PC-3 (cell line): Measurements from ENCODE around the gene MIF4GD. TPM values are rescaled to one million over a fixed set of nuclear protein-coding genes. Genes with fewer than 3 reads are reported as not detected.
"Not testable (repeated sequence)": the region's sequence is repeated elsewhere in the genome, so short reads cannot be mapped to it uniquely, and the experiment has no call there.

Experiments used
- ATAC-seq: fragments of 200-7000 bp; cut with Tn5 transposase; 2 replicates; pipeline ENCODE4 v1.9.1; 2020; ENCODE audit warnings: mild to moderate bottlenecking, moderate library complexity
- BruUV-seq: library from RNA; stranded (reverse); fragments of 400-500 nt; replicated peaks from 2 replicates; lab custom pipeline; 2021; lab: Mats Ljungman, UMichigan
- CTCF ChIA-PET: fragments of 300-600 bp; sonication (Branson Sonifier 250); formaldehyde crosslinking; loops from one replicate; lab custom pipeline; 2022; ENCODE audit warnings: antibody characterized with exemption; lab: Charles Lee
- POLR2A ChIA-PET: fragments of 300-600 bp; sonication (Branson Sonifier 250); formaldehyde crosslinking; loops from one replicate; lab custom pipeline; 2022; ENCODE audit warnings: antibody characterized with exemption; ENCODE audit not compliant: unreplicated experiment; lab: Charles Lee
- DNase-seq: peaks from one replicate; pipeline ENCODE4 v3.0.0-alpha.2; 2015
- H2AFZ ChIP-seq: fragments of 300-600 bp; sonication (generic); 2 replicates; pipeline ENCODE4 v1.6.0; 2016; ENCODE audit warnings: antibody characterized with exemption, low read length
- H3F3A ChIP-seq: fragments of 300-600 bp; sonication (generic); one replicate; pipeline ENCODE4 v1.6.0; 2017; ENCODE audit warnings: antibody characterized with exemption, low read length, control low read depth, mild to moderate bottlenecking; ENCODE audit not compliant: unreplicated experiment
- H3K27ac ChIP-seq: fragments of 300-600 bp; sonication (generic); 2 replicates; pipeline ENCODE4 v1.5.1; 2016; ENCODE audit warnings: mild to moderate bottlenecking, low read length
- H3K27me3 ChIP-seq: fragments of 300-600 bp; sonication (generic); 2 replicates; pipeline ENCODE4 v1.6.1; 2016; ENCODE audit warnings: low read length, mixed read lengths
- H3K36me3 ChIP-seq: fragments of 300-600 bp; sonication (generic); 2 replicates; pipeline ENCODE4 v1.6.1; 2016; ENCODE audit warnings: low read depth, mixed run types, low read length, mixed read lengths
- H3K4me1 ChIP-seq: fragments of 300-600 bp; sonication (generic); 2 replicates; pipeline ENCODE4 v1.5.1; 2016; ENCODE audit warnings: low read length; ENCODE audit not compliant: insufficient read depth
- H3K4me2 ChIP-seq: fragments of 300-600 bp; sonication (generic); 2 replicates; pipeline ENCODE4 v1.6.0; 2016; ENCODE audit warnings: low read length
- H3K4me3 ChIP-seq: fragments of 300-600 bp; sonication (generic); 2 replicates; pipeline ENCODE4 v1.5.1; 2016; ENCODE audit warnings: mild to moderate bottlenecking, low read length, mixed read lengths
- H3K79me2 ChIP-seq: fragments of 300-600 bp; sonication (generic); 2 replicates; pipeline ENCODE4 v1.6.1; 2017; ENCODE audit warnings: low read length, mixed read lengths
- H3K9ac ChIP-seq: fragments of 300-600 bp; sonication (generic); 2 replicates; pipeline ENCODE4 v1.6.0; 2016; ENCODE audit warnings: mild to moderate bottlenecking, low read length
- H3K9me2 ChIP-seq: fragments of 300-600 bp; sonication (generic); replicated peaks from 2 replicates; pipeline ENCODE4 v1.6.1; 2016; ENCODE audit warnings: mixed run types, low read length, mixed read lengths
- H3K9me3 ChIP-seq: fragments of 300-600 bp; sonication (generic); 2 replicates; pipeline ENCODE4 v1.6.1; 2016; ENCODE audit warnings: low read length, mixed read lengths
- H4K20me1 ChIP-seq: fragments of 300-600 bp; sonication (generic); 2 replicates; pipeline ENCODE4 v1.6.1; 2016; ENCODE audit warnings: low read length, mixed read lengths
- EZH2 ChIP-seq: fragments of 300-600 bp; sonication (generic); IDR thresholded peaks from one replicate; pipeline ENCODE4 v1.6.1; 2017; ENCODE audit warnings: antibody characterized with exemption, mild to moderate bottlenecking, low read length; ENCODE audit not compliant: unreplicated experiment
- EZH2phosphoT487 ChIP-seq: fragments of 300-600 bp; sonication (generic); IDR thresholded peaks from 2 replicates; pipeline ENCODE4 v1.6.1; 2018; ENCODE audit warnings: mild to moderate bottlenecking, antibody characterized with exemption, low read length, borderline replicate concordance
- intact Hi-C: fragments of 100-400 bp; cut with micrococcal nuclease; formaldehyde crosslinking; loops from 2 replicates; pipeline ENCODE4 v1.9.0; 2023
- total RNA-seq: library from RNA; depleted of rRNA; stranded (reverse); fragments of >200 nt; gene quantifications from 2 replicates; pipeline ENCODE4 v1.2.3, GENCODE V29; 2014
- TF ChIP-seq, protein P1 (sequence below): fragments of 300-600 bp; sonication (generic); conservative IDR thresholded peaks from 2 replicates; pipeline ENCODE4 v1.5.1; 2017; ENCODE audit warnings: antibody characterized with exemption, low read depth, mild to moderate bottlenecking, low read length

MIF4GD gene
- total RNA-seq, 1 experiment from 2014 or later, result 42.3 TPM

DNA sequence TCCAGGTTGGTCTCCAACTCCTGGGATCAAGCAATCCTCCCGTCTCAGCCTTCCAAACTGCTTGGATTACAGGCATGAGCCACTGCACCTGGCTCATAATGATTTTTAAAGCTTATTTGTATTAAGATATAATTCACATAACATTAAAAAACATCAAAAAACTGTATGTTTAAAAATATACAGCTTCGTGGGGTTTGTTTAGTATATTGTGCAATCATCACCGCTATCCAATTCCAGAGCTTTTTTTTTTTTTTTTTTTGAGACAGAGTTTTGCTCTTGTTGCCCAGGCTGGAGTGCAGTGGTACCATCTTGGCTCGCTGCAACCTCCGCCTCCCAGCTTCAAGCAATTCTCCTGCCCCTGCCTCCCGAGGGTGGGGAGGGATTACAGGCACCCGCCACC is 29.2 kb upstream of the MIF4GD start:
- intact Hi-C loops, result no loop called here
- H3K4me2 ChIP-seq, result no peak overlapping the region
- H3K36me3 ChIP-seq, result no peaks in the 10 kb centered on the region
- H3K79me2 ChIP-seq, result no peaks in the 10 kb centered on the region
- H3K4me1 ChIP-seq, result no peaks in the 10 kb centered on the region
- no peak overlapping the region for H3K9ac ChIP-seq
- POLR2A ChIA-PET, result no interaction called here
- H4K20me1 ChIP-seq, result no peaks in the 10 kb centered on the region
- DNase-seq, result no peak
- H3K27me3 ChIP-seq, result no peaks in the 10 kb centered on the region
- H3F3A ChIP-seq, result no peaks in the 10 kb centered on the region
- H3K4me3 ChIP-seq, result no peak overlapping the region
- H2AFZ ChIP-seq, result no peak overlapping the region
- CTCF ChIA-PET, result interaction anchor here (0.5 kb wide), 1 partner anchor 29 kb away, joined by 4 read pairs; the partner anchor contains the start of gene MIF4GD
- H3K27ac ChIP-seq, result no peak overlapping the region
- ATAC-seq, result no peak
- TF ChIP-seq, protein P1, sequence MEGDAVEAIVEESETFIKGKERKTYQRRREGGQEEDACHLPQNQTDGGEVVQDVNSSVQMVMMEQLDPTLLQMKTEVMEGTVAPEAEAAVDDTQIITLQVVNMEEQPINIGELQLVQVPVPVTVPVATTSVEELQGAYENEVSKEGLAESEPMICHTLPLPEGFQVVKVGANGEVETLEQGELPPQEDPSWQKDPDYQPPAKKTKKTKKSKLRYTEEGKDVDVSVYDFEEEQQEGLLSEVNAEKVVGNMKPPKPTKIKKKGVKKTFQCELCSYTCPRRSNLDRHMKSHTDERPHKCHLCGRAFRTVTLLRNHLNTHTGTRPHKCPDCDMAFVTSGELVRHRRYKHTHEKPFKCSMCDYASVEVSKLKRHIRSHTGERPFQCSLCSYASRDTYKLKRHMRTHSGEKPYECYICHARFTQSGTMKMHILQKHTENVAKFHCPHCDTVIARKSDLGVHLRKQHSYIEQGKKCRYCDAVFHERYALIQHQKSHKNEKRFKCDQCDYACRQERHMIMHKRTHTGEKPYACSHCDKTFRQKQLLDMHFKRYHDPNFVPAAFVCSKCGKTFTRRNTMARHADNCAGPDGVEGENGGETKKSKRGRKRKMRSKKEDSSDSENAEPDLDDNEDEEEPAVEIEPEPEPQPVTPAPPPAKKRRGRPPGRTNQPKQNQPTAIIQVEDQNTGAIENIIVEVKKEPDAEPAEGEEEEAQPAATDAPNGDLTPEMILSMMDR, result no peak
- no peak for TF ChIP-seq EZH2phosphoT487
- TF ChIP-seq EZH2, result no peak
- H3K9me2 ChIP-seq, result no peaks in the 10 kb centered on the region
- no TSS peak for BruUV-seq
- H3K9me3 ChIP-seq, result no peaks in the 10 kb centered on the region

DNA sequence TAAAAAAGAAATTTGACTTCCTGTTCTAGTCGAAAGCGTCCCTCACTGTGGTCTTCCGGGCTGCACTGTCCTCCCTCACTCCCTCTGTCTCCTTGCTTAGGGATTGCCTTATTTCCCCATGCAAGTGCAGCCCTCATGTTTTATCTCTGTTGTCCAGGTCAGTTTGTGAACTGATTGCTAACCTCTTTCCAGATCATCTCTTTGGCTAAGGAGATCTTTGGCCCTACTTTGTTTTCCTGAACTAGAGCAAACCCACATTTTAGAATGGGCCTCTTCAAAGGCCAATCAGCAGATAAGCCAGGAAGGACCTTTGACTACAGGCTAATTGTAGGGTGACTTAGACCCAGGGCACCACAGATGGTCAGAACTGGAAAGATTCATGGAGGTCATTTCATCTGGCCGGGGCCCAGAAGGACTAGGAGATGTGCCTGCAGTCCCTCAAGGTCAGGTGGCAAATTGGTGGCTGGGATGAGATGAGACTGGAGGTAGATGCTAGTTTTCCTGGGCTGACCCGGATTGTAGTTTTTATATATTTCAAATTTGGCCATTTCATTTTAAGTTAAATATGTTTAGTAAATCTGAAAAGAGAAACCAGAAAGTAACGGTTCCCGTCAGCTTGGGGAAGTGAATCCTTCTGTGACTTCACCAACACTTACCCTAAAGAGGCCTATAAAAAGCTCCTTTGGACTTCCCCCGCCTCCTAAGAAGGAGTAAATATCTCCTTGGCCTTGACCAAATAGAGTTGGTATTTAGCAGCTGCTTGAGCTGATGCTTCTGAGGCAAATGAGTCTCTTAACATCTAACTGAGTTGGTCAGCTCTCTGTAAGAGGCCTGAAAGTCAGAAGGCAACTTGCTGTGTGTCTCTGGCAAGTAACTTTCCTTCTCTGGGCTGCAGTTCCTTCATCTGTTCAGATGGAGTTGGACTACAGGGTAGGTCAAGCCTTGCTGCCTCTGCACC is 24.4 kb upstream of the MIF4GD start:
- intact Hi-C loops, result no loop called here
- Histone ChIP-seq H3F3A (no peaks in the 10 kb centered on the region), H3K4me1 (no peaks in the 10 kb centered on the region), H3K9me3 (no peaks in the 10 kb centered on the region), H3K36me3 (no peaks in the 10 kb centered on the region), H3K9me2 (no peaks in the 10 kb centered on the region), H3K4me3 (no peak overlapping the region), H3K27ac (no peak overlapping the region), H3K9ac (no peak overlapping the region), H3K27me3 (no peaks in the 10 kb centered on the region), H2AFZ (no peak overlapping the region), H4K20me1 (no peaks in the 10 kb centered on the region), H3K4me2 (no peak overlapping the region), H3K79me2 (no peaks in the 10 kb centered on the region)
- POLR2A ChIA-PET, result no interaction called here
- no TSS peak for BruUV-seq
- TF ChIP-seq EZH2, result no peak
- TF ChIP-seq, protein P1, result no peak
- TF ChIP-seq EZH2phosphoT487, result no peak
- CTCF ChIA-PET, result no interaction called here
- DNase-seq, result no peak
- no peak for ATAC-seq

DNA sequence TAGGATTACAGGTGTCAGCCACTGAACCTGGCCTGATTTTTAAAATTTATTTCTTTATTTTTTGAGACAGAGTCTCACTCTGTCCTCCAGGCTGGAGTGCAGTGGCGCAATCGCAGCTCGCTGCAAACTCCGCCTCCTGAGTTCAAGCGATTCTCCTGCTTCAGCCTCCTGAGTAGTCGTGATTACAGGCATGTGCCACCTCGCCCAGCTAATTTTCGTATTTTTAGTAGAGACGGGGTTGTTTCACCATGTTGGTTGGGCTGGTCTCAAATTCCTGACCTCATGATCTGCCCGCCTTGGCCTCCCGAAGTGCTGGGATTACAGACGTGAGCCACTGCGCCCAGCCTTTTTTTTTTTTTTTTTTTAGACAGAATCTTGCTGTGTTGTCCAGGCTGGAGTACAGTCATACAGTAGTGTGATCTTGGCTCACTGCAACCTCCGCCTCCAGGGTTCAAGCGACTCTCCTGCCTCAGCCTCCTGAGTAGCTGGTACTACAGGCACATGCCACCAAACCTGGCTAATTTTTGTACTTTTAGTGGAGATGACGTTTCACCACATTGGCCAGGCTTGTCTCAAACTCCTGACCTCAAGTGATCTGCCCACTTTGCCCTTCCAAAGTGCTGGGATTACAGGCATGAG is 21.9 kb upstream of the MIF4GD start:
- CTCF ChIA-PET, ATAC-seq: not testable (repeated sequence)

More for the DNA sequence above, 21.9 kb upstream of the MIF4GD start:
- H3K27me3 ChIP-seq, H3K9me3 ChIP-seq, H3K9ac ChIP-seq, H3K36me3 ChIP-seq, H3K4me1 ChIP-seq, BruUV-seq, H3K9me2 ChIP-seq, H4K20me1 ChIP-seq, H3K27ac ChIP-seq, intact Hi-C loops, H2AFZ ChIP-seq, H3K4me2 ChIP-seq, H3K4me3 ChIP-seq, DNase-seq, H3F3A ChIP-seq: not testable (repeated sequence)
- POLR2A ChIA-PET, result interaction anchor here (0.6 kb wide), 1 partner anchor 140 kb away, joined by 5 read pairs; no protein-coding TSS in a partner anchor
- peaks cover 10% of the 10 kb centered on the region for H3K79me2 ChIP-seq
